Colonic mucosa (tissue), 4 donors: Measurements from ENCODE around the gene XPC. TPM values are rescaled to one million over a fixed set of nuclear protein-coding genes. Genes with fewer than 3 reads are reported as not detected.
A peak's percentile ranks its signal among the peaks of the same experiment; 100 is the strongest.
"Not testable (repeated sequence)": the region's sequence is repeated elsewhere in the genome, so short reads cannot be mapped to it uniquely, and the experiment has no call there.

Source experiments
- DNase-seq: peaks from one replicate; pipeline ENCODE4 v3.0.0-alpha.2; 2020
- H3K27ac ChIP-seq: fragments of 200-600 bp; one replicate; pipeline ENCODE4 v1.8.0; 2021
- H3K27me3 ChIP-seq: fragments of 200-600 bp; one replicate; pipeline ENCODE4 v1.8.0; 2021
- H3K36me3 ChIP-seq: fragments of 200-600 bp; one replicate; pipeline ENCODE4 v1.8.0; 2021
- H3K4me1 ChIP-seq: fragments of 200-600 bp; one replicate; pipeline ENCODE4 v1.8.0; 2021; ENCODE audit warnings: mild to moderate bottlenecking
- H3K4me3 ChIP-seq: fragments of 200-600 bp; one replicate; pipeline ENCODE4 v1.8.0; 2021
- H3K9ac ChIP-seq, 2 donors: one replicate each; pipeline ENCODE4 v1.7.0; 2013; ENCODE audit warnings: control low read depth in 2 of 2, low read depth in 2 of 2, low read length in 2 of 2
- H3K9me3 ChIP-seq: fragments of 200-600 bp; one replicate; pipeline ENCODE4 v1.8.0; 2021
- CTCF ChIP-seq: fragments of 200-600 bp; IDR thresholded peaks from one replicate; pipeline ENCODE4 v1.8.0; 2022; ENCODE audit warnings: antibody characterized with exemption, mild to moderate bottlenecking
- intact Hi-C: fragments of 100-400 bp; cut with DNase I; formaldehyde crosslinking; loops from one replicate; pipeline ENCODE4 v1.14.1; 2022
- total RNA-seq, 2 donors: library from RNA; stranded (reverse); fragmentation: NEBNext Ultra II Directional in 1 of 2; extraction: Animal tissue kit (Norgen Biotek cat#: 25700) in 1 of 2; gene quantifications; one replicate each; pipeline ENCODE4 v1.2.1, GENCODE V29; 2021
- donor health status: healthy.
- donor health status: DM: no; HTN: no; CAD: no.
- donor health status: DM: no; HTN: no; CAD: no.

The XPC gene
- 10 to 100 TPM; 14.7 to 23.3 TPM for total RNA-seq

GRCh38 chr3:14178247-14179113 is at the start of gene XPC, which contains the start of gene LSM3:
Gene XPC, minus strand, starts transcription at chr3:14178601. Its CDS starts 33 bp downstream, at chr3:14178568.
Gene LSM3, plus strand, starts transcription at chr3:14178817. Its CDS starts 44 bp downstream, at chr3:14178861.
- Histone ChIP-seq H3K4me1 (peaks cover 20% of the 10 kb centered on the region), H3K4me3 (peak within 1 kb of the TSS; percentile 86), H3K9ac (peak within 1 kb of the TSS; percentile 76 to 92), H3K27me3 (no peaks in the 10 kb centered on the region), H3K36me3 (peaks cover 8% of the 10 kb centered on the region), H3K9me3 (no peaks in the 10 kb centered on the region), H3K27ac (peak within 1 kb of the TSS; percentile 93)
- intact Hi-C loops, result loop anchor here (5.0 kb wide), 1 partner anchor 56 kb away; the partner anchor contains the start of gene CHCHD4
- TF ChIP-seq CTCF, result no peak
- peak; percentile 98 for DNase-seq

- peaks cover 10% of the 10 kb centered on the region for H3K4me1 ChIP-seq
- no peak overlapping the region for H3K9ac ChIP-seq
- peak; percentile 24 for DNase-seq
- H3K27ac ChIP-seq, result peak overlapping the region; percentile 42
- H3K36me3 ChIP-seq, result no peaks in the 10 kb centered on the region
- no peak for TF ChIP-seq CTCF
- H3K4me3 ChIP-seq, result no peak overlapping the region
- intact Hi-C loops, result no loop called here
- no peaks in the 10 kb centered on the region for H3K27me3 ChIP-seq
- no peaks in the 10 kb centered on the region for H3K9me3 ChIP-seq
Measured at GRCh38 chr3:14227856-14228255, 49.5 kb upstream of the XPC start.

GRCh38 chr3:14226351-14226750 is 48.0 kb upstream of the XPC start:
- H3K9me3 ChIP-seq, H3K27ac ChIP-seq, H3K27me3 ChIP-seq, H3K36me3 ChIP-seq, H3K9ac ChIP-seq, intact Hi-C loops, H3K4me3 ChIP-seq: not testable (repeated sequence)
- peaks cover 10% of the 10 kb centered on the region for H3K4me1 ChIP-seq
- peak; percentile 55 for DNase-seq

GRCh38 chr3:14225421-14225820 is 47.0 kb upstream of the XPC start:
- Histone ChIP-seq H3K4me3 (no peak overlapping the region), H3K27me3 (no peaks in the 10 kb centered on the region), H3K36me3 (no peaks in the 10 kb centered on the region), H3K27ac (no peak overlapping the region), H3K9ac (no peak overlapping the region), H3K4me1 (peaks cover 10% of the 10 kb centered on the region), H3K9me3 (no peaks in the 10 kb centered on the region)
- no peak for TF ChIP-seq CTCF
- DNase-seq, result peak; percentile 49
- intact Hi-C loops, result no loop called here

- peak; percentile 15 for DNase-seq
- H3K27ac ChIP-seq, result no peak overlapping the region
- H3K4me1 ChIP-seq, result peaks cover 10% of the 10 kb centered on the region
- no peak overlapping the region for H3K4me3 ChIP-seq
- H3K36me3 ChIP-seq, result no peaks in the 10 kb centered on the region
- no peak for TF ChIP-seq CTCF
- no peaks in the 10 kb centered on the region for H3K27me3 ChIP-seq
- no peaks in the 10 kb centered on the region for H3K9me3 ChIP-seq
- intact Hi-C loops, result no loop called here
- no peak overlapping the region for H3K9ac ChIP-seq
Measured at GRCh38 chr3:14224895-14225294, 46.5 kb upstream of the XPC start.

- no peak overlapping the region for H3K27ac ChIP-seq
- intact Hi-C loops, result no loop called here
- H3K4me3 ChIP-seq, result no peak overlapping the region
- no peaks in the 10 kb centered on the region for H3K27me3 ChIP-seq
- no peaks in the 10 kb centered on the region for H3K9me3 ChIP-seq
- TF ChIP-seq CTCF, result no peak
- H3K4me1 ChIP-seq, result peaks cover 10% of the 10 kb centered on the region
- no peaks in the 10 kb centered on the region for H3K36me3 ChIP-seq
- H3K9ac ChIP-seq, result no peak overlapping the region
- DNase-seq, result peak; percentile 9
Measured at GRCh38 chr3:14223595-14223994, 45.2 kb upstream of the XPC start.
